HG03521 (cell line): Measurements from ENCODE around the gene COL25A1.
"Not testable (repeated sequence)": the region's sequence is repeated elsewhere in the genome, so short reads cannot be mapped to it uniquely, and the experiment has no call there.

Source experiments
- ATAC-seq: cut with Tn5 transposase; IDR thresholded peaks from one replicate; pipeline ENCODE4 v1.9.1; 2021; ENCODE audit warnings: mild to moderate bottlenecking, moderate library complexity; ENCODE audit not compliant: unreplicated experiment

Gene COL25A1

GRCh38 chr4:109070677-109071076 is 231.8 kb downstream of the COL25A1 start:
- not testable (repeated sequence) for ATAC-seq

GRCh38 chr4:109067508-109068235 is 234.8 kb downstream of the COL25A1 start:
- ATAC-seq, result no peak

- ATAC-seq, result no peak
Measured at GRCh38 chr4:109065006-109065405, 237.5 kb downstream of the COL25A1 start.

- ATAC-seq, result no peak
Measured at GRCh38 chr4:109053257-109053656, 249.2 kb downstream of the COL25A1 start.

GRCh38 chr4:109052821-109053220 is 249.6 kb downstream of the COL25A1 start:
- no peak for ATAC-seq

GRCh38 chr4:109051054-109051453 is 251.4 kb downstream of the COL25A1 start:
- no peak for ATAC-seq

GRCh38 chr4:109049926-109050325 is 252.5 kb downstream of the COL25A1 start:
- no peak for ATAC-seq

GRCh38 chr4:109046471-109047201 is 255.8 kb downstream of the COL25A1 start:
- ATAC-seq, result no peak

GRCh38 chr4:109044431-109044830 is 258.0 kb downstream of the COL25A1 start:
- no peak for ATAC-seq

GRCh38 chr4:109043286-109043685 is 259.2 kb downstream of the COL25A1 start:
- ATAC-seq, result no peak

- no peak for ATAC-seq
Measured at GRCh38 chr4:109041463-109042360, 260.7 kb downstream of the COL25A1 start.

GRCh38 chr4:109040441-109040840 is 262.0 kb downstream of the COL25A1 start:
- no peak for ATAC-seq

GRCh38 chr4:109037026-109037425 is 265.4 kb downstream of the COL25A1 start:
- no peak for ATAC-seq

GRCh38 chr4:109033993-109034392 is 268.5 kb downstream of the COL25A1 start:
- no peak for ATAC-seq

GRCh38 chr4:109032671-109033070 is 269.8 kb downstream of the COL25A1 start:
- ATAC-seq, result no peak

GRCh38 chr4:109029987-109030386 is 272.5 kb downstream of the COL25A1 start:
- no peak for ATAC-seq

- ATAC-seq, result no peak
Measured at GRCh38 chr4:109027016-109027500, 275.4 kb downstream of the COL25A1 start.

GRCh38 chr4:109026588-109026987 is 275.9 kb downstream of the COL25A1 start:
- no peak for ATAC-seq

GRCh38 chr4:109025471-109026076 is 276.9 kb downstream of the COL25A1 start:
- no peak for ATAC-seq

GRCh38 chr4:109022961-109023360 is 279.5 kb downstream of the COL25A1 start:
- ATAC-seq, result no peak

GRCh38 chr4:109021630-109022029 is 280.8 kb downstream of the COL25A1 start:
- not testable (repeated sequence) for ATAC-seq
